Measurements from ENCODE around the gene FLRT2. TPM values are rescaled to one million over a fixed set of nuclear protein-coding genes. Genes with fewer than 3 reads are reported as not detected.

Gene FLRT2
- total and polyA plus RNA-seq, 10 of the 15 experiments (the other 5 are each of a cell fraction or from before 2014, with no cell fraction given) = 0.03 to 0.13 TPM; not detected in 8

- Histone ChIP-seq H3K9me3 (replicated peaks; ENCODE audit: control insufficient read depth, insufficient read depth, low read length) (no peaks in the 10 kb centered on the region; the same call in 2 of the 3 replicates), H3K36me3 (ENCODE audit: control insufficient read depth in 2 of 2, insufficient read depth in 2 of 2, low read length in 1 of 2) (no peaks in the 10 kb centered on the region), H3K4me1 (ENCODE audit: control insufficient read depth, insufficient read depth, low read length) (no peaks in the 10 kb centered on the region), H2AFZ (ENCODE audit: control insufficient read depth, low read depth, low read length) (no peak overlapping the region), H4K20me1 (ENCODE audit: control insufficient read depth, insufficient read depth) (no peaks in the 10 kb centered on the region), H3K27ac (ENCODE audit: control insufficient read depth, insufficient read depth) (no peak overlapping the region), H3K27me3 (replicated peaks in 1 of 2; ENCODE audit: control insufficient read depth in 2 of 2, insufficient read depth in 2 of 2, low read length in 1 of 2) (no peaks in the 10 kb centered on the region), H3K4me3 (no peak overlapping the region), H3K9ac (ENCODE audit: control insufficient read depth, insufficient read depth, low read length) (no peak overlapping the region), H3K79me2 (ENCODE audit: control insufficient read depth, insufficient read depth, low read length) (no peaks in the 10 kb centered on the region), H3K4me2 (ENCODE audit: control insufficient read depth, insufficient read depth) (no peak overlapping the region)
- DNase-seq (ENCODE audit: low read depth, low spot score) = no peak
- BruUV-seq (replicated peaks) = no TSS peak
- CTCF ChIA-PET = no interaction called here
- TF ChIP-seq, protein P1, sequence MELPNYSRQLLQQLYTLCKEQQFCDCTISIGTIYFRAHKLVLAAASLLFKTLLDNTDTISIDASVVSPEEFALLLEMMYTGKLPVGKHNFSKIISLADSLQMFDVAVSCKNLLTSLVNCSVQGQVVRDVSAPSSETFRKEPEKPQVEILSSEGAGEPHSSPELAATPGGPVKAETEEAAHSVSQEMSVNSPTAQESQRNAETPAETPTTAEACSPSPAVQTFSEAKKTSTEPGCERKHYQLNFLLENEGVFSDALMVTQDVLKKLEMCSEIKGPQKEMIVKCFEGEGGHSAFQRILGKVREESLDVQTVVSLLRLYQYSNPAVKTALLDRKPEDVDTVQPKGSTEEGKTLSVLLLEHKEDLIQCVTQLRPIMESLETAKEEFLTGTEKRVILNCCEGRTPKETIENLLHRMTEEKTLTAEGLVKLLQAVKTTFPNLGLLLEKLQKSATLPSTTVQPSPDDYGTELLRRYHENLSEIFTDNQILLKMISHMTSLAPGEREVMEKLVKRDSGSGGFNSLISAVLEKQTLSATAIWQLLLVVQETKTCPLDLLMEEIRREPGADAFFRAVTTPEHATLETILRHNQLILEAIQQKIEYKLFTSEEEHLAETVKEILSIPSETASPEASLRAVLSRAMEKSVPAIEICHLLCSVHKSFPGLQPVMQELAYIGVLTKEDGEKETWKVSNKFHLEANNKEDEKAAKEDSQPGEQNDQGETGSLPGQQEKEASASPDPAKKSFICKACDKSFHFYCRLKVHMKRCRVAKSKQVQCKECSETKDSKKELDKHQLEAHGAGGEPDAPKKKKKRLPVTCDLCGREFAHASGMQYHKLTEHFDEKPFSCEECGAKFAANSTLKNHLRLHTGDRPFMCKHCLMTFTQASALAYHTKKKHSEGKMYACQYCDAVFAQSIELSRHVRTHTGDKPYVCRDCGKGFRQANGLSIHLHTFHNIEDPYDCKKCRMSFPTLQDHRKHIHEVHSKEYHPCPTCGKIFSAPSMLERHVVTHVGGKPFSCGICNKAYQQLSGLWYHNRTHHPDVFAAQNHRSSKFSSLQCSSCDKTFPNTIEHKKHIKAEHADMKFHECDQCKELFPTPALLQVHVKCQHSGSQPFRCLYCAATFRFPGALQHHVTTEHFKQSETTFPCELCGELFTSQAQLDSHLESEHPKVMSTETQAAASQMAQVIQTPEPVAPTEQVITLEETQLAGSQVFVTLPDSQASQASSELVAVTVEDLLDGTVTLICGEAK (IDR thresholded peaks at IDR 0.05; ENCODE audit: borderline replicate concordance) = no peak
- no peak for TF ChIP-seq RCOR1 (conservative IDR thresholded peaks at IDR 0.05; ENCODE audit: low read depth, low read length)
- no peak for TF ChIP-seq BRCA1 (IDR thresholded peaks at IDR 0.05; ENCODE audit: low read depth, low read length)
- TF ChIP-seq NR2C2 (IDR thresholded peaks at IDR 0.05; ENCODE audit: borderline replicate concordance, control insufficient read depth, insufficient read length, low read depth) = no peak
- no peak for TF ChIP-seq IKZF1 (conservative IDR thresholded peaks at IDR 0.05)
- no peak for TF ChIP-seq MTA3 (IDR thresholded peaks at IDR 0.05; ENCODE audit: borderline replicate concordance, low read length)
- no peak for TF ChIP-seq STAT3 (IDR thresholded peaks at IDR 0.05; ENCODE audit: low read depth, low read length)
- TF ChIP-seq, protein P2, sequence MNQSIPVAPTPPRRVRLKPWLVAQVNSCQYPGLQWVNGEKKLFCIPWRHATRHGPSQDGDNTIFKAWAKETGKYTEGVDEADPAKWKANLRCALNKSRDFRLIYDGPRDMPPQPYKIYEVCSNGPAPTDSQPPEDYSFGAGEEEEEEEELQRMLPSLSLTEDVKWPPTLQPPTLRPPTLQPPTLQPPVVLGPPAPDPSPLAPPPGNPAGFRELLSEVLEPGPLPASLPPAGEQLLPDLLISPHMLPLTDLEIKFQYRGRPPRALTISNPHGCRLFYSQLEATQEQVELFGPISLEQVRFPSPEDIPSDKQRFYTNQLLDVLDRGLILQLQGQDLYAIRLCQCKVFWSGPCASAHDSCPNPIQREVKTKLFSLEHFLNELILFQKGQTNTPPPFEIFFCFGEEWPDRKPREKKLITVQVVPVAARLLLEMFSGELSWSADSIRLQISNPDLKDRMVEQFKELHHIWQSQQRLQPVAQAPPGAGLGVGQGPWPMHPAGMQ (IDR thresholded peaks at IDR 0.05; ENCODE audit: borderline replicate concordance) = no peak
- TF ChIP-seq E2F4 (IDR thresholded peaks at IDR 0.05; ENCODE audit: low read depth, low read length) = no peak
- no peak for TF ChIP-seq E2F8 (IDR thresholded peaks at IDR 0.05; ENCODE audit: low read depth, partially characterized antibody)
- TF ChIP-seq ZSCAN29 (IDR thresholded peaks at IDR 0.05) = no peak
- no peak for FAIRE-seq
- in situ Hi-C loops (cut with MboI) (no loop called here), intact Hi-C loops (cut with micrococcal nuclease; ENCODE audit: unreplicated experiment) (no loop called here)
- no peak for ATAC-seq
- SMC1A ChIA-PET (ENCODE audit: uncharacterized antibody, unreplicated experiment) = no interaction called here
- WGBS (ENCODE audit: insufficient coverage, insufficient replicate concordance, low lambda C conversion rate, missing lambda C conversion rate) = 40% methylated on average over 13 of the region's 13 CpGs
- POLR2A ChIA-PET = no interaction called here
- RAD21 ChIA-PET (ENCODE audit: unreplicated experiment) = no interaction called here
Observed at GRCh38 chr14:85622106-85622505, 92.2 kb downstream of the FLRT2 start.

Measured in GM12878 (cell line).